ENCODE data around the gene B4GALT3.
A peak's percentile ranks its signal among the peaks of the same experiment; 100 is the strongest.

Gene B4GALT3

GRCh38 chr1:161201836-161202712, 24.8 kb upstream of the B4GALT3 start, which contains the start of gene NDUFS2:
TSS of gene NDUFS2 (plus strand) at chr1:161202367. CDS start at chr1:161202386, 19 bp downstream.
- peak; percentile 82 for ATAC-seq
- TF ChIP-seq SNAI2 (CRISPR knock-in tag; IDR thresholded peaks at IDR 0.05) (no peak), TOX (CRISPR knock-in tag; IDR thresholded peaks at IDR 0.05; ENCODE audit: borderline replicate concordance) (no peak; the same call in 1 of the 2 replicates), BACH2 (CRISPR knock-in tag; IDR thresholded peaks at IDR 0.05; ENCODE audit: borderline replicate concordance) (no peak), ISL1 (CRISPR knock-in tag; IDR thresholded peaks at IDR 0.05) (no peak), TCF4 (CRISPR knock-in tag; IDR thresholded peaks at IDR 0.05; ENCODE audit: borderline replicate concordance) (no peak), CSDC2 (CRISPR knock-in tag; IDR thresholded peaks at IDR 0.05) (no peak), GLIS3 (CRISPR knock-in tag; IDR thresholded peaks at IDR 0.05) (no peak), TSHZ2 (CRISPR knock-in tag; IDR thresholded peaks at IDR 0.05) (peak; percentile 7; the same call in 1 of the 2 replicates), POU6F1 (CRISPR knock-in tag; IDR thresholded peaks at IDR 0.05; ENCODE audit: borderline replicate concordance, low read depth) (no peak)

- no peak for TF ChIP-seq ZNF565 (CRISPR knock-in tag; conservative IDR thresholded peaks at IDR 0.05; ENCODE audit: low read depth)
- TF ChIP-seq ZNF70 (CRISPR knock-in tag; IDR thresholded peaks at IDR 0.05), result no peak
- no peak for TF ChIP-seq BACH2 (CRISPR knock-in tag; IDR thresholded peaks at IDR 0.05; ENCODE audit: borderline replicate concordance)
- no peak for TF ChIP-seq ISL1 (CRISPR knock-in tag; IDR thresholded peaks at IDR 0.05)
- TF ChIP-seq ZFP30 (CRISPR knock-in tag; IDR thresholded peaks at IDR 0.05), result no peak
- no peak for TF ChIP-seq PPARA (CRISPR knock-in tag; IDR thresholded peaks at IDR 0.05; ENCODE audit: borderline replicate concordance)
- TF ChIP-seq RARB (CRISPR knock-in tag; IDR thresholded peaks at IDR 0.05), result no peak
- no peak for TF ChIP-seq ZFP3 (CRISPR knock-in tag; IDR thresholded peaks at IDR 0.05)
- TF ChIP-seq CSRNP3 (CRISPR knock-in tag; IDR thresholded peaks at IDR 0.05), result no peak
- TF ChIP-seq PATZ1 (CRISPR knock-in tag; IDR thresholded peaks at IDR 0.05; ENCODE audit: borderline replicate concordance), result no peak
- TF ChIP-seq ARNTL (CRISPR knock-in tag; IDR thresholded peaks at IDR 0.05; ENCODE audit: borderline replicate concordance, low read depth), result no peak
- TF ChIP-seq TSHZ2 (CRISPR knock-in tag; IDR thresholded peaks at IDR 0.05), result no peak
- TF ChIP-seq ZC3H10 (CRISPR knock-in tag; IDR thresholded peaks at IDR 0.05), result no peak
- TF ChIP-seq CREB5 (CRISPR knock-in tag; IDR thresholded peaks at IDR 0.05; ENCODE audit: low read depth), result no peak
- no peak for TF ChIP-seq TCF4 (CRISPR knock-in tag; IDR thresholded peaks at IDR 0.05; ENCODE audit: borderline replicate concordance)
- no peak for TF ChIP-seq GLIS3 (CRISPR knock-in tag; IDR thresholded peaks at IDR 0.05)
- no peak for TF ChIP-seq POU6F1 (CRISPR knock-in tag; IDR thresholded peaks at IDR 0.05; ENCODE audit: borderline replicate concordance, low read depth)
- TF ChIP-seq CSDC2 (CRISPR knock-in tag; IDR thresholded peaks at IDR 0.05), result no peak
- no peak for ATAC-seq
Observed at GRCh38 chr1:161200992-161201835, 23.9 kb upstream of the B4GALT3 start.

Data from SK-N-SH treated with all-trans-retinoic acid at 6 μM for 48 hours (cell line).